Gastroesophageal sphincter (tissue), 3 donors: ENCODE results near the gene KRTAP9-7.

ENCODE experiments used
- CTCF ChIP-seq, 4 experiments: fragments of 200-600 bp in 2 of 4; fragments of 450-650 bp in 2 of 4; sonication (generic) in 1 of 4; IDR thresholded peaks; one replicate each; pipeline ENCODE4 v1.5.1; 2017 to 2019; ENCODE audit warnings: antibody characterized with exemption in 4 of 4, mild to moderate bottlenecking in 2 of 4, moderate library complexity in 2 of 4
- POLR2A ChIP-seq, 2 donors: fragments of 450-650 bp; IDR thresholded peaks; one replicate each; pipeline ENCODE4 v1.6.1; 2017; ENCODE audit warnings: antibody characterized with exemption in 2 of 2, mild to moderate bottlenecking in 2 of 2, moderate library complexity in 1 of 2
- POLR2AphosphoS5 ChIP-seq: sonication (generic); formaldehyde crosslinking; IDR thresholded peaks from one replicate; pipeline ENCODE4 v1.6.1; 2017; ENCODE audit warnings: antibody characterized with exemption

GRCh38 chr17:41264599-41264998 lies 10.9 kb upstream of the KRTAP9-7 start:
- TF ChIP-seq POLR2AphosphoS5: no peak
- TF ChIP-seq CTCF (IDR thresholded peaks at IDR 0.05): no peak
- TF ChIP-seq POLR2A (IDR thresholded peaks at IDR 0.05): no peak
